ENCODE data around the gene NAAA.

NAAA gene

DNA sequence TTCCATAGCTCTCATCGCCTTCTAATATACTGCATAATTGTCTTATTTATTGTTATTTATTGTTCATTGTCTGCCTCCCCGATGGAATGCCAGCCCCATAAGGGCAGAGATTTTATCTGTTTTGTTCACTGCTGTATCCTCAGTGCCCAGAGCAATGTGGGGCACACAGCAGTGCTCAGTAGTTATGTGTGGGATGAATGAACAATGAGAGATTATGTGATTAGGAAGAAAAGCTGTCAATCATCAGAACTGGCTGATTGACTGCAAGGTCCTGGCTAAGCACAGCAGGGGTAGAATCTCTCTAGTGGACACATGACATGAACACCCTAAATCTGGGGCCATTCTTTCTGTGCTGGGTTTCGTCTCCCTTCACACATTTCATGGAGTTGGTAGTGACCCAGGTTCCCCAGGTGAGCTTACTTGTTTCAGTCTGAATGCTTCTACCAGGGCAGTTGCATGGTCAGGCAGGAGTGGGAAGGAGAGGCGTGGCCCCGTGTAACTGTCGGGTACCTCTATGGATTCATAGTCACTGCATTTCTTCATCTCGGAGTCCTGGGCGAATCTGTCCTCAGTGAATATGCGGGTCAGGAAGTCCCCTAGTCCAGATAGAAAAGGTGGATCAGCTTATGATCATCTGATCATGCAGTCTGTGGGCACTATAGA is 51.1 kb downstream of the NAAA start:
- Histone ChIP-seq H3K9ac (ENCODE audit: low read depth, low read length) (no peak overlapping the region), H3K27me3 (ENCODE audit: insufficient read depth, low read length, poor library complexity) (no peaks in the 10 kb centered on the region), H3K36me3 (ENCODE audit: insufficient read depth, low read length) (no peaks in the 10 kb centered on the region), H3K4me2 (ENCODE audit: insufficient read depth, low read length) (no peak overlapping the region), H3K9me3 (ENCODE audit: insufficient read depth, low read length, severe bottlenecking) (no peaks in the 10 kb centered on the region), H3K27ac (ENCODE audit: low read length) (no peak overlapping the region), H3K4me1 (ENCODE audit: insufficient read depth, low read length) (no peaks in the 10 kb centered on the region), H3K79me2 (ENCODE audit: insufficient read depth, low read length) (no peaks in the 10 kb centered on the region), H3K4me3 (ENCODE audit: low read depth in 1 of 2, low read length in 2 of 2) (no peak overlapping the region), H2AFZ (ENCODE audit: low read depth, low read length) (no peak overlapping the region), H4K20me1 (ENCODE audit: insufficient read depth, low read length) (no peaks in the 10 kb centered on the region)
- ATAC-seq (ENCODE audit: insufficient read depth, low read depth) (no peak), DNase-seq (no peak)
- no peak for TF ChIP-seq EZH2 (IDR thresholded peaks at IDR 0.05; ENCODE audit: borderline replicate concordance, low read depth, low read length, severe bottlenecking)
- no peak for TF ChIP-seq CTCF (IDR thresholded peaks at IDR 0.05; ENCODE audit: borderline replicate concordance, extremely low read depth, low read length, poor library complexity, severe bottlenecking)

DNA sequence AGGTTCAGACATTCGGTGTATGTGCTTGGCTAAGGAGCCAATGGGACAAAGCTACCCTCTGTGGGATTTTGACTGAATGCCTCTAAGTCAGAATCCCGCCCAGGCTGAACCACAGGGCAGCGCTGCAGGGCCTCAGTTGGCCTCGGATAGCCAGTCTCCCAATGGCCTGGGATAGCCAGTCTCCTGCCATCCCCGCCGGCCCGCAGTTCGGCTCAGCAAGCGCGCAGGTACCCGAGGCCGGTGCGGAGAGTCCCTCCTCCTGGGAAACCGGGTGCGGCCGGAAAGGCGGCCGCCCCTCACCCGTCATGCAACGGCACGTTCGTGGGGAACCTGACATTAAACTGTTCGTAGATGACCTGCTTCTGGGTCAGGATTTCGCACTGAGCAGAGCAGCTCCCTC is 54.7 kb downstream of the NAAA start:
- Histone ChIP-seq H3K79me2 (ENCODE audit: insufficient read depth, low read length) (no peaks in the 10 kb centered on the region), H2AFZ (ENCODE audit: low read depth, low read length) (no peak overlapping the region), H3K27ac (ENCODE audit: low read length) (no peak overlapping the region), H3K27me3 (ENCODE audit: insufficient read depth, low read length, poor library complexity) (no peaks in the 10 kb centered on the region), H3K36me3 (ENCODE audit: insufficient read depth, low read length) (no peaks in the 10 kb centered on the region), H3K9ac (ENCODE audit: low read depth, low read length) (no peak overlapping the region), H3K4me2 (ENCODE audit: insufficient read depth, low read length) (no peak overlapping the region), H3K9me3 (ENCODE audit: insufficient read depth, low read length, severe bottlenecking) (no peaks in the 10 kb centered on the region), H3K4me1 (ENCODE audit: insufficient read depth, low read length) (no peaks in the 10 kb centered on the region), H4K20me1 (ENCODE audit: insufficient read depth, low read length) (no peaks in the 10 kb centered on the region), H3K4me3 (ENCODE audit: low read depth in 1 of 2, low read length in 2 of 2) (no peak overlapping the region)
- TF ChIP-seq CTCF (IDR thresholded peaks at IDR 0.05; ENCODE audit: borderline replicate concordance, extremely low read depth, low read length, poor library complexity, severe bottlenecking), result no peak
- no peak for TF ChIP-seq EZH2 (IDR thresholded peaks at IDR 0.05; ENCODE audit: borderline replicate concordance, low read depth, low read length, severe bottlenecking)
- no peak for DNase-seq
- no peak for ATAC-seq (ENCODE audit: insufficient read depth, low read depth)

DNA sequence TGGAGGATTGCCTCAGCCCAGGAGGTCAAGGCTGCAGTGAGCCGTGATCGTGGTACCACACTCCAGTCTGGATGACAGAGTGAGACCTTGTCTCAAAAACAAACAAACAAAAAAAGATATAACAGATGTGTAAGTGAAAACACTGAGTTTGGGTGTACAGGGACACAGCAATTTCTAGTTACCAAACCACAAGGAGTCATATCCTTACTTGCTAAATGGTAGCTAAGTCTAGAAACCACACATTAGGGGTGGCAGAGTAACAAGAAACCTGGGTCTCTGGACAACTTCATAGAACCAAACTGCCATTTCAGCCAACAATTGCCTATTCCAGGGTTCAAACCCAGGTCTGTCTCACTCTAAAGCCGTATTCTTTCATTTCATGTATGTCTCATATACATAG is 59.3 kb downstream of the NAAA start:
- no peak for DNase-seq

More for the DNA sequence above, 59.3 kb downstream of the NAAA start:
- H3K27me3 ChIP-seq (ENCODE audit: insufficient read depth, low read length, poor library complexity), result no peaks in the 10 kb centered on the region
- H3K4me1 ChIP-seq (ENCODE audit: insufficient read depth, low read length), result no peaks in the 10 kb centered on the region
- H3K9ac ChIP-seq (ENCODE audit: low read depth, low read length), result no peak overlapping the region
- no peak overlapping the region for H2AFZ ChIP-seq (ENCODE audit: low read depth, low read length)
- no peak for ATAC-seq (ENCODE audit: insufficient read depth, low read depth)
- H3K4me2 ChIP-seq (ENCODE audit: insufficient read depth, low read length), result no peak overlapping the region
- H3K4me3 ChIP-seq (ENCODE audit: low read depth in 1 of 2, low read length in 2 of 2), result no peak overlapping the region
- no peak for TF ChIP-seq CTCF (IDR thresholded peaks at IDR 0.05; ENCODE audit: borderline replicate concordance, extremely low read depth, low read length, poor library complexity, severe bottlenecking)
- TF ChIP-seq EZH2 (IDR thresholded peaks at IDR 0.05; ENCODE audit: borderline replicate concordance, low read depth, low read length, severe bottlenecking), result no peak
- no peak overlapping the region for H3K27ac ChIP-seq (ENCODE audit: low read length)
- H3K36me3 ChIP-seq (ENCODE audit: insufficient read depth, low read length), result no peaks in the 10 kb centered on the region
- H3K79me2 ChIP-seq (ENCODE audit: insufficient read depth, low read length), result no peaks in the 10 kb centered on the region
- no peaks in the 10 kb centered on the region for H4K20me1 ChIP-seq (ENCODE audit: insufficient read depth, low read length)
- H3K9me3 ChIP-seq (ENCODE audit: insufficient read depth, low read length, severe bottlenecking), result no peaks in the 10 kb centered on the region
